C4-2B (cell line): ENCODE measurements around the gene DUSP6.

ENCODE experiments used
- H3K27ac ChIP-seq: fragments of 450-650 bp; 2 replicates; pipeline ENCODE4 v1.5.1; 2017
- CTCF ChIP-seq: fragments of 450-650 bp; conservative IDR thresholded peaks from 2 replicates; pipeline ENCODE4 v1.5.1; 2017; ENCODE audit warnings: mild to moderate bottlenecking
- ZFX ChIP-seq: fragments of 450-650 bp; IDR thresholded peaks from 2 replicates; pipeline ENCODE4 v1.6.1; 2017

Gene DUSP6

GRCh38 chr12:89305373-89305772 is 46.9 kb downstream of the DUSP6 start:
- TF ChIP-seq CTCF (no peak), ZFX (no peak)
- H3K27ac ChIP-seq: no peak overlapping the region

- TF ChIP-seq CTCF (no peak), ZFX (no peak)
- no peak overlapping the region for H3K27ac ChIP-seq
Measured at GRCh38 chr12:89299931-89300330, 52.4 kb downstream of the DUSP6 start.

- TF ChIP-seq ZFX: no peak
- no peak for TF ChIP-seq CTCF
- H3K27ac ChIP-seq: no peak overlapping the region
Measured at GRCh38 chr12:89299417-89299816, 52.9 kb downstream of the DUSP6 start.
